NCI-H2171 treated with DMSO at 0.1 percent for 48 hours (cell line): ENCODE results near the gene PAX3.

Experiments
- DNase-seq: peaks from one replicate; lab custom pipeline; 2025; lab: John Stamatoyannopoulos, UW

The PAX3 gene

GRCh38 chr2:222296911-222297599 lies 1.7 kb downstream of the PAX3 start:
- DNase-seq, result no peak

GRCh38 chr2:222296311-222296741 lies 2.5 kb downstream of the PAX3 start:
- no peak for DNase-seq

- no peak for DNase-seq
Observed at GRCh38 chr2:222295368-222296062, 3.3 kb downstream of the PAX3 start.

DNA sequence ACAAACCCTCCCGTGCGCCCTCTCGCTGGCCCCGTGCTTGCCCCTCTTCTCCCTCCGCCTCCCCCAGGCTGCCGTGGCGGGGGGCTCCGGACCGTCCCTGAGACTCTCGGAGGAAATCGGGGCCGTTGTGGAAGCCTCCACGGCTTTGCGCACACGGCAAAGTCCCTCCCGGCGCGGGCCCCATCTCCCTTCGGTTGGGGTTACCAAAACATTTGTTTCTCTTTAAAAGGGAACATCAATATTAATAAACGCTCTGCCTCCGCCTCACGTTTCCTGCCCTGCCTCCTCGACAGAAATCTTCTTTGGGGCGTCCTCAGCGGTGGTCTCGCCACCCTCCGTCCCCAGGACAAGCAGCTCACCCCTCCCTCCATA lies 3.8 kb downstream of the PAX3 start:
- DNase-seq, result no peak

GRCh38 chr2:222293660-222294630 lies 4.9 kb downstream of the PAX3 start:
- no peak for DNase-seq

GRCh38 chr2:222292149-222293134 lies 6.4 kb downstream of the PAX3 start:
- DNase-seq, result no peak

GRCh38 chr2:222291485-222291841 lies 7.3 kb downstream of the PAX3 start:
- no peak for DNase-seq

DNA sequence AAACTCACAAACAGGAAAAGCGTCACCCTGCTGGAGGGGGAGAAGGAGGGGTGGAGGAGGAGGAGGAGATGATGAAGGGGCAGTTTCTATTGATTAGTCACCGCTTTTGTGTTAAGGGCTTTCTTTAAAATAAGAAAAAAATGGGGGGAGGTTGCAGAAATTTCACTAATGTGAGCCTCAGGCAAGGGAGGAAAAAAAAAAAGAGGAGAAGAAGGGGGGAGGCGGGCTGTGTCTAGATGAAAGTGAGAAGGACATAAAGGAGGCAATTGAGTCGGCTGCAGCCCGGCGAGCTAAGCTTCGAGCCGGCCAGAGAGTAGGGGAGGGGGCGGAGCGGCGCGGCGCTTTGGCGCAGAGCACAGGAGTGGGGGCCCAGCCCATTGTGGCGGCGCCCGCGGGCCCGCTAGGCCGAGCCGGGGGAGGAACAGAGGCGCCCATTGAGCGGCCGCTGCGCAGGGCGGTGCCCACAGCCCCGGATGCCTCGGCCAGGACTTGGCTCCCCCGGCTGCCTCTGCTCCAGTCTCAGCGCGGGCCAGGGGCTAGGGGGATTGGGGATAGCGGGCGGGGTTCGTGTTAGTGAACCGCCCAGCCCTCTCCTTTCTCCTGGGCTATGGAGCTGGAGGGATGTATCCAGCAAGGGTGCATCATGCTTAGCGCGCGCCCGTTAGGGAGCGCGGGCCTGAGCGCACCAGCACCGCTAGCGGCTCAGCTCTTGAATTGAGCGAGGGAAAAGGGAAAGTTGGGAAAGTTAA lies 7.9 kb downstream of the PAX3 start:
- peak; percentile 50 for DNase-seq

- no peak for DNase-seq
Observed at GRCh38 chr2:222290401-222290735, 8.4 kb downstream of the PAX3 start.

DNA sequence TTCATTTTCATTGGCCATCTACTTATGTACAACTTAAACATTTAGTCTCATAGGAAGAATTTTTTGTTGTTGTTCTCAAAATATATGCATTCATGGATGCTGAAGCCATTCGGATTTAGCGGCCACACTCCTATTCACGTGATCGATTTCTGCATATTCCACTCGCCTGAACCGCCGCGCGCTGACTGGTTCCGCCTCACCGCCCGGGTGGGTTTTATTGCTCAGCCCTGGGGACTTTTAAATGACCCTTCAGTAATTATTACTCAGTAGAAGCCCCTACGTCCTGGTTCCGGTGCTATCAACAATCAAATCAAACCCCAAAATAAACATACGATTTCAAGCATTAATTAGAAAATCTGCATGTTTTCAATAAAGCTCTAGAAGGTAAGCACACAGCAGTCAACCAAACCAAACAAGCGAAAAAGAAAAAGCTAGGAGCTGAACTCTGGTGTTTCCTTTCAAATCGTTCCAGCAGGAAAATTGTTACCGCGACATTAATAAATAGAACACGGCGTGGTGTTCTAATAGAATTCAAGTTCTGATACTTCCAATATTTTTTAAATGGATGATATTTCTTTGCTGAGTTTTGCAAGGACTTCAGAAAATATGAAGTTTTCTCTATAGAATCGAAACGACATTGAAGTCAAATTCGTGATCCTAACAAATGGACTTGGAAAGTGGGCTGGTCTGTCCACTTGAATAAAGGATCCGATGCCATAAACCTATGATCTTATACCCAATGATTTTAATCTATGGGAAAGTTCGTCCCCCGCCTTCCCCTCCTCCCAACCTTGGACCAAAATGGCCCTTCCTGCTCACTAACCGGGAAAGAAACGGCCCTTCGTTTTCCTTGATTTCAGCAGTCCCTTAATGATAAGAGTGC lies 9.3 kb downstream of the PAX3 start:
- DNase-seq, result no peak

- no peak for DNase-seq
Observed at GRCh38 chr2:222288590-222289277, 10.1 kb downstream of the PAX3 start.

GRCh38 chr2:222287862-222288479 lies 10.8 kb downstream of the PAX3 start:
- DNase-seq, result no peak

GRCh38 chr2:222284466-222284865 lies 14.3 kb downstream of the PAX3 start:
- no peak for DNase-seq

DNA sequence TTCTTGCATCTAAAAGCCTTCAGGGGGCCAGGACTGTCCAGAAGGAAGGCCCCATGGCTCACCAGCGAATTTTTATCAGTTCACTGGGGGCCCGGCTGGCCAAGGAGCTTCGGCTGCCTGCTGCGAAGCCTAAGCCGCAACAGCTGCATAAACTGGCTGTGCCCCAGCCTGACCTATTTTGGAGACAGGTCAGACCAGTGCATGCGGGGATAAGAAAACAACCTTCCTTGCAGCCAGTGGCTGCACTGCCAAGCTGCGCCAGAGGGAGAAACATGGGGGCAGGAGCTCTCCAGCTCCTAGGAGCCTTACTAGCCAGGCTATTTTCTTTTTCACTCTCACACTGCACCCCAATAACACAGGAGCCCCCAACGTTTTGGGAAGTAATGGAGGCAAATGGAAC lies 15.2 kb downstream of the PAX3 start:
- DNase-seq, result no peak

DNA sequence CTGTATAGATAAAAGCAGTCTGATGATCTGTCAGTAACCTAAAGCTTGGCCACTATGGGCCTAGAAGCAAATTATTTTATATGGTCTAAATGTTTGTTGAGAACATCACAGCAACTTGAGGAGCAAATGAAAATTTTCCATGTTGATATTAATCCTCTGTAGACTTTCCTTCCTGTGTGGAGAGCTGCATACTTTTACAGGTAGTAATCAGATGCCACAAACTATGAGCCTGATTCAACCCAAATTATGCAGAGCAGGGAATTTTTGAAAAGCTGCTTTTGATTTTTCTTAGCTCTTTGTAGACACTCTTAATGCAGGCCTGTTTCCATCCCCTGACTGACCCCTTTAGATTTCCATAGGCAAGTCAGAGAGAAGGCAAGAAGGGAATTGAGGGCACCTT lies 17.3 kb downstream of the PAX3 start:
- DNase-seq, result no peak

- no peak for DNase-seq
Observed at GRCh38 chr2:222280795-222281194, 18.0 kb downstream of the PAX3 start.

DNA sequence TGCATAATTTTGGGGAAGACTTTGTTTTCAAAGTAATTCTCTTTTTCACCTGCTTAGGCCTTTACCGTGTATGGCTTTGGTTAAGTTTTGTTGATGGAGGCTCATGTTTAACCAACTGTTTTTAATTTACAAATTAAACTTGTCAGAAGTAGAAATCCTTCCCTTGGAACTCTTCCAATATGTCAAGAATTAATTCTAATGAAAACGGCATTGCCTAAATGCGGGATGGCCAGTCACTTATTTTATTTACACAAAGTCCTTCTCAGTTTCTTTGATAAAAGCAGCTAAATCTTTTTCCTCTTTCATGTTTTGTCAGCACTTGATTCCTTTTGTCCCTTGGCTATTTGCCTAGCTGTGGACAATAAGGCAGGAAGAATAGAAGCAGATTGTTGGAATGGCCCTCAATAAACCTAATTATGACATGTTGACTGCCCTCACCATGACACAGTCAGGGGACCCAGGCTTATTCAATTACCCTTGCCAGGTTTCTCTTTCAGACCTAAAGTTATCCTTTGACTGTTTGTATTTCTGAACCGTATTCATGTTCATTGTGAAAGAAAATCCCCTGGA lies 26.3 kb downstream of the PAX3 start:
- no peak for DNase-seq

DNA sequence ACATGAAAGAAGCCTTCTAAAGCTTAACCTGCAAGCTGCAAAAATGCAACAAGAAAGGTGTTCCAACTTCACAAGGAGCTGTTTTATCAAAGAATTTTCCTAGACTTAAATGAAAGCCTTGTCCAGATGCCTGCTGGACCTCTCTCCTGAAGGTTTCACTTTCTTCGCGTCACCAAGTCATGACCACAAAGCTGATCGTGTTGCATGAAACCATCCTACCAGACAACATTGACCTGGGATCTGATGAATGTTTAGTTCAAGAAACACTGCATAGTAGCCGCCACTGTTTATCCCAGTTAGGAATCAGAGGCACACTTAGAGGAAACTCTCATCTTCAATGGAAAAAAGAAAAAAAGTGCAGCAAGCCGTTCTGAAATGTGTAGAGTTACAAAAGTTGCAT lies 26.9 kb downstream of the PAX3 start:
- DNase-seq, result no peak

- DNase-seq, result no peak
Observed at GRCh38 chr2:222270396-222270795, 28.4 kb downstream of the PAX3 start.
